Panc1 (cell line): ENCODE data around the gene CCDC57. TPM values are rescaled to one million over a fixed set of nuclear protein-coding genes. Genes with fewer than 3 reads are reported as not detected.
A peak's percentile ranks its signal among the peaks of the same experiment; 100 is the strongest.

Experiments used
- ATAC-seq: fragments of 200-7000 bp; cut with Tn5 transposase; 2 replicates; pipeline ENCODE4 v1.9.1; 2020; ENCODE audit warnings: mild to moderate bottlenecking, moderate library complexity
- BruUV-seq: library from RNA; stranded (reverse); fragments of 400-500 nt; replicated peaks from 2 replicates; lab custom pipeline; 2021; lab: Mats Ljungman, UMichigan
- CTCF ChIA-PET: fragments of 300-600 bp; sonication (Branson Sonifier 250); formaldehyde crosslinking; loops from one replicate; lab custom pipeline; 2022; ENCODE audit warnings: antibody characterized with exemption; lab: Charles Lee
- POLR2A ChIA-PET: fragments of 300-600 bp; sonication (Branson Sonifier 250); formaldehyde crosslinking; loops from one replicate; lab custom pipeline; 2022; ENCODE audit warnings: antibody characterized with exemption; lab: Charles Lee
- DNase-seq: peaks from one replicate; pipeline ENCODE4 v3.0.0-alpha.2; 2010; ENCODE audit warnings: low read depth, low spot score
- H3K27ac ChIP-seq: 2 replicates; pipeline ENCODE4 v1.5.1; 2011; ENCODE audit warnings: mild to moderate bottlenecking, low read length, inconsistent platforms
- H3K27me3 ChIP-seq: fragments of 200-500 bp; sonication (Bioruptor generic); 2 replicates; pipeline ENCODE4 v1.6.0; 2014; ENCODE audit warnings: low read length, inconsistent platforms; ENCODE audit not compliant: control insufficient read depth, insufficient read depth
- H3K36me3 ChIP-seq: fragments of 200-500 bp; sonication (Bioruptor generic); 2 replicates; pipeline ENCODE4 v1.5.1; 2014; ENCODE audit warnings: inconsistent platforms, mild to moderate bottlenecking, low read length, moderate library complexity; ENCODE audit not compliant: control insufficient read depth, insufficient read depth
- H3K4me1 ChIP-seq: 2 replicates; pipeline ENCODE4 v1.5.1; 2011; ENCODE audit warnings: inconsistent platforms, mild to moderate bottlenecking, low read length, moderate library complexity; ENCODE audit not compliant: control insufficient read depth, insufficient read depth
- H3K4me3 ChIP-seq, 2 experiments: 2 replicates each; pipeline ENCODE4 v1.5.1; 2011 to 2012; ENCODE audit warnings: low read depth in 2 of 2, low read length in 2 of 2, mild to moderate bottlenecking in 2 of 2, inconsistent platforms in 1 of 2, moderate library complexity in 1 of 2
- H3K9me3 ChIP-seq: fragments of 200-500 bp; sonication (Bioruptor generic); 2 replicates; pipeline ENCODE4 v1.5.1; 2014; ENCODE audit warnings: low read depth, mild to moderate bottlenecking, inconsistent platforms, low read length, moderate library complexity; ENCODE audit not compliant: control insufficient read depth, insufficient read depth
- CTCF ChIP-seq: fragments of 450-650 bp; IDR thresholded peaks from 2 replicates; pipeline ENCODE4 v1.5.1; 2017; ENCODE audit warnings: mild to moderate bottlenecking
- POLR2AphosphoS5 ChIP-seq: IDR thresholded peaks from 2 replicates; pipeline ENCODE4 v1.6.1; 2012; ENCODE audit warnings: mild to moderate bottlenecking, low read depth, low read length, moderate library complexity
- SIN3A ChIP-seq: IDR thresholded peaks from 2 replicates; pipeline ENCODE4 v1.6.1; 2012; ENCODE audit warnings: low read depth, mild to moderate bottlenecking, low read length, moderate library complexity, borderline replicate concordance; ENCODE audit not compliant: insufficient read depth
- TCF7L2 ChIP-seq: IDR thresholded peaks from 2 replicates; pipeline ENCODE4 v1.6.1; 2011; ENCODE audit warnings: mild to moderate bottlenecking, low read depth, low read length, inconsistent platforms
- in situ Hi-C: cut with HindIII; loops from 2 replicates; pipeline ENCODE4 v1.10.0; 2016; ENCODE audit warnings: low sequenced_read_pairs, low pct_unique_long_range_greater_than_20kb
- intact Hi-C: fragments of 100-400 bp; cut with micrococcal nuclease; formaldehyde crosslinking; loops from one replicate; pipeline ENCODE4 v1.10.0; 2022; ENCODE audit not compliant: unreplicated experiment
- total RNA-seq: library from RNA; stranded (reverse); gene quantifications from one replicate; pipeline ENCODE4 v1.2.1, GENCODE V29; 2021; ENCODE audit not compliant: unreplicated experiment
- TF ChIP-seq, protein P1 (sequence below), 2 experiments: IDR thresholded peaks; 2 replicates each; pipeline ENCODE4 v1.6.1; 2011 to 2012; ENCODE audit warnings: low read depth in 2 of 2, control low read depth in 1 of 2, low read length in 1 of 2, mild to moderate bottlenecking in 1 of 2, moderate library complexity in 1 of 2; ENCODE audit not compliant: insufficient read depth in 1 of 2

Gene CCDC57
- total RNA-seq, 1 experiment from 2014 or later: 63.6 TPM

DNA sequence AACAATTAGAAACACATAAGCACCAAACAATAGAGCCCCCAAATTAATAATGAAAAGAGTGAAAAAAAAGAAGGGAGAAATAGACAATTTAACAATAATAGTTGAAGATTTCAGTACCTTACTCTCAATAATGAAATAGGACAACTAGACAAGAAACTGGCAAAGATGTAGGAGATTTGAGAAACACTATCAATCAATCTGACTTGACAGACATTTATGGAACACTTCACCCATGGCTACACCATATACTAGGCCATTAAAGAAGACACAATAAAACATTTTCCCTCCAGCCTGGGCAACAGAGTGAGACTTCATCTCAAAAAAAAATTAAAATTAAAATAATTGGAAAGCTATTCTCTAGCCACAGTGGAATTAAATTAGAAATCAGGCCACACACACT is 142.0 kb downstream of the CCDC57 start:
- H3K27ac ChIP-seq: no peak overlapping the region
- H3K9me3 ChIP-seq: no peaks in the 10 kb centered on the region
- no peaks in the 10 kb centered on the region for H3K36me3 ChIP-seq
- in situ Hi-C loops: no loop called here
- ChIA-PET CTCF (no interaction called here), POLR2A (interaction anchor here (0.6 kb wide), 1 partner anchor 32 kb away, joined by 3 read pairs; no protein-coding TSS in a partner anchor)
- H3K27me3 ChIP-seq: no peaks in the 10 kb centered on the region
- TF ChIP-seq CTCF (no peak), TCF7L2 (no peak), POLR2AphosphoS5 (no peak), SIN3A (no peak)
- TF ChIP-seq, protein P1, sequence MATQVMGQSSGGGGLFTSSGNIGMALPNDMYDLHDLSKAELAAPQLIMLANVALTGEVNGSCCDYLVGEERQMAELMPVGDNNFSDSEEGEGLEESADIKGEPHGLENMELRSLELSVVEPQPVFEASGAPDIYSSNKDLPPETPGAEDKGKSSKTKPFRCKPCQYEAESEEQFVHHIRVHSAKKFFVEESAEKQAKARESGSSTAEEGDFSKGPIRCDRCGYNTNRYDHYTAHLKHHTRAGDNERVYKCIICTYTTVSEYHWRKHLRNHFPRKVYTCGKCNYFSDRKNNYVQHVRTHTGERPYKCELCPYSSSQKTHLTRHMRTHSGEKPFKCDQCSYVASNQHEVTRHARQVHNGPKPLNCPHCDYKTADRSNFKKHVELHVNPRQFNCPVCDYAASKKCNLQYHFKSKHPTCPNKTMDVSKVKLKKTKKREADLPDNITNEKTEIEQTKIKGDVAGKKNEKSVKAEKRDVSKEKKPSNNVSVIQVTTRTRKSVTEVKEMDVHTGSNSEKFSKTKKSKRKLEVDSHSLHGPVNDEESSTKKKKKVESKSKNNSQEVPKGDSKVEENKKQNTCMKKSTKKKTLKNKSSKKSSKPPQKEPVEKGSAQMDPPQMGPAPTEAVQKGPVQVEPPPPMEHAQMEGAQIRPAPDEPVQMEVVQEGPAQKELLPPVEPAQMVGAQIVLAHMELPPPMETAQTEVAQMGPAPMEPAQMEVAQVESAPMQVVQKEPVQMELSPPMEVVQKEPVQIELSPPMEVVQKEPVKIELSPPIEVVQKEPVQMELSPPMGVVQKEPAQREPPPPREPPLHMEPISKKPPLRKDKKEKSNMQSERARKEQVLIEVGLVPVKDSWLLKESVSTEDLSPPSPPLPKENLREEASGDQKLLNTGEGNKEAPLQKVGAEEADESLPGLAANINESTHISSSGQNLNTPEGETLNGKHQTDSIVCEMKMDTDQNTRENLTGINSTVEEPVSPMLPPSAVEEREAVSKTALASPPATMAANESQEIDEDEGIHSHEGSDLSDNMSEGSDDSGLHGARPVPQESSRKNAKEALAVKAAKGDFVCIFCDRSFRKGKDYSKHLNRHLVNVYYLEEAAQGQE (IDR thresholded peaks at IDR 0.05; ENCODE audit: insufficient read depth in 1 of 2, low read depth in 2 of 2, low read length in 1 of 2): no peak
- DNase-seq: no peak
- intact Hi-C loops: no loop called here
- no peak overlapping the region for H3K4me3 ChIP-seq
- peaks cover 4% of the 10 kb centered on the region; the same call in 1 of the 2 replicates for H3K4me1 ChIP-seq
- ATAC-seq: no peak
- no TSS peak for BruUV-seq

- Histone ChIP-seq H3K4me1 (peaks cover 17% of the 10 kb centered on the region), H3K9me3 (no peaks in the 10 kb centered on the region), H3K27ac (peak within 1 kb of the TSS; percentile 92), H3K36me3 (peaks cover 3% of the 10 kb centered on the region; the same call in 1 of the 2 replicates), H3K27me3 (no peaks in the 10 kb centered on the region), H3K4me3 (peak within 1 kb of the TSS; percentile 77 to 88)
- in situ Hi-C loops: no loop called here
- ChIA-PET POLR2A (no interaction called here), CTCF (no interaction called here)
- ATAC-seq (peak; percentile 83), DNase-seq (no peak)
- intact Hi-C loops: no loop called here
- TF ChIP-seq SIN3A (no peak), CTCF (no peak), POLR2AphosphoS5 (peak; percentile 61; the same call in 1 of the 2 replicates), TCF7L2 (peak; percentile 54; the same call in 1 of the 2 replicates)
- TF ChIP-seq, protein P1 (IDR thresholded peaks at IDR 0.05; ENCODE audit: insufficient read depth in 1 of 2, low read depth in 2 of 2, low read length in 1 of 2): no peak
- BruUV-seq: no TSS peak
Measured at GRCh38 chr17:82065638-82066303, 146.9 kb downstream of the CCDC57 start, which contains the start of gene DUS1L. Gene DUS1L (minus strand): TSS chr17:82065804. CDS start chr17:82065059, 745 bp downstream.
